Measurements from ENCODE around the gene ARPP19. TPM values are rescaled to one million over a fixed set of nuclear protein-coding genes. Genes with fewer than 3 reads are reported as not detected.

The ARPP19 gene
- total and polyA plus RNA-seq, 2 of the 4 experiments (the other 2 are of a cell fraction), result 33.4 to 65.2 TPM

DNA sequence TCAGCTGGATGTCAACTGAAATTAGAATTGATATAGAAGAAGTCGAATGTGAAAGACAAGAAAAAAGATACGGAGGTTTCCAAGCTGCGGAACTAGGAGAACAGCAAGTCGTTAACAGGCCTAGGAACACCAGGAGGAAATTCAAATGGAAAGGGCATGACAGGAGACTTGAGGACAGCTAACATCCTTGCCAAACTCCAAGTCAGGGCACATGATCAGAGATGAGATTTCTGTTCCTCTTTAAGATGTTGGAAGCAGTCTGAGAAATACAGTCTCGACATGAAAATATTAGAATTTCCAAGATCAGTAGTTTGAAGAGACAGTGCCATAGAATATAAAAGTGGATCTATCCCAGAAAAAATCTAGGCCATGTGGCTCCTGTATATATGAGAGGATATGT is 45.2 kb downstream of the ARPP19 start:
- H3K18ac ChIP-seq (ENCODE audit: low read depth, low read length), result peak overlapping the region; percentile 70
- peak overlapping the region; percentile 77; the same call in 1 of the 2 replicates for H3K4me2 ChIP-seq (ENCODE audit: low read depth, low read length)
- H3K4me3 ChIP-seq (ENCODE audit: insufficient read depth, low read depth, low read length), result no peak overlapping the region
- BruUV-seq (replicated peaks), result no TSS peak
- H3K36me3 ChIP-seq (ENCODE audit: control insufficient read depth, insufficient read depth, low read length), result no peaks in the 10 kb centered on the region
- peaks cover 13% of the 10 kb centered on the region; the same call in 1 of the 2 replicates for H4K20me1 ChIP-seq (ENCODE audit: insufficient read depth, low read length)
- dilution Hi-C loops (cut with HindIII; ENCODE audit: low sequenced_read_pairs, unreplicated experiment) (no loop called here), intact Hi-C loops (cut with micrococcal nuclease) (no loop called here), in situ Hi-C loops (cut with MboI; ENCODE audit: low sequenced_read_pairs) (no loop called here)
- H2BK20ac ChIP-seq (ENCODE audit: low read depth, low read length), result peak overlapping the region; percentile 41; the same call in 1 of the 2 replicates
- no peaks in the 10 kb centered on the region for H3K9me3 ChIP-seq (ENCODE audit: control insufficient read depth, insufficient read depth, low read length)
- peak overlapping the region; percentile 1 for H2BK5ac ChIP-seq (ENCODE audit: low read depth, low read length, poor library complexity, severe bottlenecking)
- no peak overlapping the region for H4K5ac ChIP-seq (ENCODE audit: low read depth, low read length)
- DNase-seq, result no peak
- H2BK15ac ChIP-seq (ENCODE audit: low read depth, low read length), result no peak overlapping the region
- H4K91ac ChIP-seq (ENCODE audit: insufficient read depth, low read depth, low read length), result peak overlapping the region; percentile 29; the same call in 1 of the 2 replicates
- H4K8ac ChIP-seq (ENCODE audit: low read depth in 2 of 2, low read length in 2 of 2), result no peak overlapping the region
- H3K23ac ChIP-seq (ENCODE audit: low read depth, low read length), result peak overlapping the region; percentile 26; the same call in 1 of the 2 replicates
- no peak overlapping the region for H3K9ac ChIP-seq (ENCODE audit: low read depth, low read length)
- H2AFZ ChIP-seq (replicated peaks; ENCODE audit: low read length, poor library complexity), result no peak overlapping the region
- 0 out of 2 replicates have a peak overlapping the region, but pooled peaks have one; percentile 5 for H2AK5ac ChIP-seq (ENCODE audit: low read depth, low read length)
- CTCF ChIA-PET, result interaction anchor here (1.4 kb wide), 1 partner anchor 12 kb away, joined by 3 read pairs; no protein-coding TSS in a partner anchor
- ATAC-seq (ENCODE audit: low read depth), result no peak
- peaks cover 9% of the 10 kb centered on the region for H3K4me1 ChIP-seq (ENCODE audit: control insufficient read depth, insufficient read depth, low read length)
- no peak overlapping the region for H2BK120ac ChIP-seq (ENCODE audit: low read depth, low read length)
- POLR2A ChIA-PET (ENCODE audit: unreplicated experiment), result interaction anchor here (0.5 kb wide), 1 partner anchor 168 kb away, joined by 3 read pairs; no protein-coding TSS in a partner anchor
- no peak overlapping the region for H3K56ac ChIP-seq (ENCODE audit: extremely low read depth, insufficient read depth, low read length)
- no peak overlapping the region for H3K27ac ChIP-seq (ENCODE audit: insufficient read depth, low read length)
- 70% methylated on average over 2 of the region's 5 CpGs; no CpG with 5 or more reads in 1 of the 2 experiments for WGBS, 2 experiments (ENCODE audit: extremely low coverage in 2 of 2, insufficient read length in 1 of 2)
- no peak for TF ChIP-seq CHD1 (IDR thresholded peaks at IDR 0.05; ENCODE audit: low read depth, low read length)
- H2AK9ac ChIP-seq (replicated peaks; ENCODE audit: low read depth, low read length, poor library complexity), result no peak overlapping the region
- H3K79me1 ChIP-seq (ENCODE audit: low read depth in 1 of 2, low read length in 2 of 2), result peaks cover 36 to 57% of the 10 kb centered on the region in 2 experiments
- no peaks in the 10 kb centered on the region for H3K27me3 ChIP-seq (ENCODE audit: control insufficient read depth, insufficient read depth, low read length)
- H3K4ac ChIP-seq (ENCODE audit: low read depth, low read length), result no peak overlapping the region
- no peak overlapping the region for H3K14ac ChIP-seq (replicated peaks; ENCODE audit: low read depth, low read length)
- peaks cover 8% of the 10 kb centered on the region for H3K9me1 ChIP-seq (ENCODE audit: insufficient read depth, low read length)

Data from IMR-90 (cell line).